Effector CD8-positive, alpha-beta T cell (primary cell): Measurements from ENCODE around the gene PTGDR2.

Source experiments
- DNase-seq: peaks from one replicate; lab custom pipeline; 2025; lab: John Stamatoyannopoulos, UW

PTGDR2 gene

GRCh38 chr11:60874421-60875365, 18.9 kb upstream of the PTGDR2 start:
- no peak for DNase-seq

DNA sequence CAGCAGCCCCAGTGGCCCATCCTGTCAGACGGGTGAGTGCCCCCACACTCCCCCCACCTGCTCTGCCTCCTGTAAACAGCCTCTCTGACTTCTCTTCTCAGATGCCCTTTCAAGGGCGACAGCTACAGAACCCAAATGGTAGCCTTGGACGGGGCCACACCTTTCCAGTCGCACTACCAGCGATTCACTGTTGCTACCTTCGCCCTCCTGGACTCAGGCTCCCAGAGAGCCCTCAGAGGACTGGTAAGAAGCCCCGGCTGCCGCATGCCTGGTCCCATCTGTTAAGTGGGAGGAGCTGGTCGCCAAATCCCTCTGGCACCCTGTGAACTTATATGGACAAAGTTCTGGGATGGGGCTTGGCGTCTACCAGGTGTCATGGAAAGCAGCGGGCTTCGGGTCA, 17.8 kb upstream of the PTGDR2 start:
- no peak for DNase-seq

DNA sequence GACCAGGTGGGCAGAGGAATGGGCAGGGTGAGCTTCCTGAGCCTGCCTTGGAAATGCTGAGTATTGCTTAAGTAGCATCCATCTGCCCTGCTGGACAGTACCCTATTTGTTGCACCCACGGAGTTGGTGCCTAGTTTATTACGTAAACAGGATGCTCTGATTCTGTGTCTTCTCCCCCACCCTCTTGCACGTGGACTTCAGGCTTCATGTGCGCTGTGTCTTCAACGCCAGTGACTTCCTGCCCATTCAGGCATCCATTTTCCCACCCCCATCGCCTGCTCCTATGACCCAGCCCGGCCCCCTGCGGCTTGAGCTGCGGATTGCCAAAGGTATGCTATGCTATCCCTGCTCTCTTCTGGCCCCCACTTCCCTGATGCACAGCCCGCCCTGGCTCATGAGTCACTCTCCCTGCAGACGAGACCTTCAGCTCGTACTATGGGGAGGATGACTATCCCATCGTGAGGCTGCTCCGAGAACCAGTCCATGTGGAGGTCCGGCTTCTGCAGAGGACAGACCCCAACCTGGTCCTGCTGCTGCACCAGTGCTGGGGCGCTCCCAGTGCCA, 17.3 kb upstream of the PTGDR2 start:
- no peak for DNase-seq

GRCh38 chr11:60872124-60872960, 16.6 kb upstream of the PTGDR2 start:
- DNase-seq: no peak

DNA sequence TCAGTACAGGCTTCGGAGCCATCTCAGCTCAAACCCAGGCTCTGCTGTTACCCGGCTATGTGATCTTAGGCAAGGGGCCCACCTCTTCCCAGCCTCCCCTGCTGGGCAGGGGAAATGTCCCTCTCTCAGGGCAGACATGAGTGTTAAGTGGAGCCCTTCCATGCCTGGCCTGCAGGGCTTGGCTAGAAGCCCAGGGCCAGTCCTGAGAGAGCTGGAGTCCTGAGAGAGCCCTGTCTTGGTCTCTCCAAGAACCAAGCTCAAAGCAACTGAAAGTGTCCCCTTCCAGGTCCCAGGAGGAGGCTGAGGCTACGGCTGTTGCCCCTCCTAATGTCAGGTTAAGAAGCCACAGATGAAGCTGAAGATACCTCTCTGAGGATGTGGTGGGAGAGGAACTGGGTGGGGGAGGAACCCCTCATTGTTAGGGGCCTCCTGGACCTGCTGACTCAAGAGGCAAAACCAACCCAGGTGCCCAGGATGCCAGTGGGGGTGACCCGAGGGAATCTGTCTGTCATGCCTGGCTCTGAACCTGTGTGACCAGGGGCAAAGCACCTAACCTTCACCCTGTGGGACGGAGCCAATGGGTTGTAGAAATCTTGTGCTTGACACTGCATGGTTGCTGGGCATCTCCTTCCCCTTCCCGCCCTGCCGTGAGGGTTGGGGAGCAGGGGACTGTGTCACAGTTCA, 15.8 kb upstream of the PTGDR2 start:
- no peak for DNase-seq

GRCh38 chr11:60870733-60871377, 15.1 kb upstream of the PTGDR2 start:
- DNase-seq: no peak

DNA sequence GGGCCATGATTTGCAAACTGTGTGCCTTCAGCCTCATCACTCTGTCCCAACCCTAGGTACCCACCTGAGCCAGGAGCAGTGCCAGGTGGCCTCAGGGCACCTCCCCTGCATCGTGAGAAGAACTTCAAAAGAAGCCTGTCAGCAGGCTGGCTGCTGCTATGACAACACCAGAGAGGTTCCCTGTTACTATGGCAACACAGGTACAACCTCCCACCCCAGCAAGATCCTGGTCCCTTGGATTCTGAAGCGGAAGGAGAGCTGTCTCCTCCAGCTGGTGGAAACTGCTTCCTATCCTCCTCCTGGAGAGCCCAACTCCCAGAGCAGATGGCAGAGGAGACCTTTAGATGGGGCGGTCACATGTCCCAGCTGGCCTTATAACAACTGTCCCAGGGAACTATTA, 14.5 kb upstream of the PTGDR2 start:
- no peak for DNase-seq

GRCh38 chr11:60869451-60869825, 13.7 kb upstream of the PTGDR2 start:
- no peak for DNase-seq

DNA sequence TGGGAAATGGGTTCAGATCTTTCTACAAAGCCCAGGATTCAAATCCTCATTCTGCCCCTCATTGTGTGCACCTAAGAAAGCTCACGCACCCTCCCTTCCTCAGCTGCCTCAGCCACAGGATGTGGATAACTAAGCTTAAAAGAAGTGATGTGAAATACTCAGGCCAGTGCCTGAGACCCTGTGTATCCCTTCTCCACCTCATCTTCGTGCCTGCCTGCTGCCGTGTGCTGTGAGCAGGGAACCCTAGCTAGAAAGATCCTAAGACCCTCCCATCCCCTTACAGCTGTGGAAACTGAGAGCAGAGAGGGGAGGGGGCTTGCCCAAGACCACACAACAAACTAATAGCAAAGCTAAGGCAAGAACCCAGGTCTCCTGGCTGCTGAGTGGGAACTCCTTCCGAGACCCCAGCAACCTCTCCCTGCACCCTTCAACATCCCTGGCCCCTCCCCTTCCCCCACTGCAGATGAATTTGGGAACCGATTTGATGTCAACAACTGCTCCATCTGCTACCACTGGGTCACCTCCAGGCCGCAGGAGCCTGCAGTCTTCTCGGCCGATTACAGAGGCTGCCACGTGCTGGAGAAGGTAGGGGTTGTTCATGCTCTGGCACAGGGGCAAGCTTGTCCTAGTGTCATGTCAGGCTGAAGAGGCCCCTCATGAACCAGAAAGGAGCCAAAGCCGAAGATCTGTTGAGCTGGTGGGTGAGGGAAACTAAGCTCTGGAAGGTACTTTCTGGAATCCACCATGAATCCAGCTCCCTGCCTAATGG, 13.1 kb upstream of the PTGDR2 start:
- no peak for DNase-seq

- DNase-seq: no peak
Measured at GRCh38 chr11:60867871-60868681, 12.3 kb upstream of the PTGDR2 start.

GRCh38 chr11:60866911-60867870, 11.4 kb upstream of the PTGDR2 start, which contains the start of gene ZP1:
Gene ZP1, plus strand, starts transcription at chr11:60867542. Its CDS starts 20 bp downstream, at chr11:60867562.
- DNase-seq: no peak

GRCh38 chr11:60864856-60865513, 9.2 kb upstream of the PTGDR2 start:
- DNase-seq: no peak

DNA sequence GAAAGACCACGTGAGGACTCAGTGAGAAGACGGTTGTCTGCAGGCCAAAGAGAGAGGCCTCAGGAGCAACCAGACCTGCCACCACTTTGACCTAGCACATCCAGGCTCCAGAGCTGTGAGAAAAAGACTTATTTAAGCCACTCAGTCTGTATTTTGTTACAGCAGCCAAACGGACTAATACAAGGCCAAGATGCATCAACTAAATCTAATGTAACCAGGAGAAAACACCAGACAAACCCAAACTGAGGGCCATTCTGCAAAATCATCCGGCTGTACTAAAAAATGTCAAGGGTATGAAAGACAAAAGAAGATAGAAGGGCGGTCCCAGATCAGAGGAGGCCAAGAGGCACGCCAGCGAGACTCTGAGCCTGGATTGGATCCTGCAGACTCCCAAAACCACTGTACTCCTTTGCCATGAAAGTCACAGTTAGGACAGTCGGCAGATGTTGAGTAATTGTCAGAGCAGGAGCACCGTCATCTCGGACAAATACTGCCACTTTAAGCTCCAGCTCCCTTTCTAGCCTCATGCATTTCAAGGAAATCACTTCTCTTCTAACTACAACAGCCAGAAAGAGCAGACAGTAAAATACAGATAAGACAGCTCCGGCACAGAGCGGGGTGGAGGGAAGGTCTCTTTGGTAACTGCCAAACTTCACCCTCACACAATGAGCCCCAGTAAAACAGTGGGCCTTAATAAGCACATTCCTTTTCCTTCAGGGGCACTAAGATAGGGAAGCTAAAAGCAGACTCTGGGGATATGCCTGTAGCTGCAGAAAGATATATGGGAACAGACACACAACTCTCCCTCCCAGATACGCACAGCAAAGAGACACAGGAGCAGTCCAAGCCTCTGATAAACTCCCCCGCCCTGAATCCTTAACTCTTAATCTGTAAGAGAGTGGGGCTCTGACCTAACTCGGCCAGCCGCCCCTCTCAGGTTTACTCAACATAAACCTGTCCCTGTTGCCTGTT, 8.1 kb upstream of the PTGDR2 start:
- DNase-seq: no peak

DNA sequence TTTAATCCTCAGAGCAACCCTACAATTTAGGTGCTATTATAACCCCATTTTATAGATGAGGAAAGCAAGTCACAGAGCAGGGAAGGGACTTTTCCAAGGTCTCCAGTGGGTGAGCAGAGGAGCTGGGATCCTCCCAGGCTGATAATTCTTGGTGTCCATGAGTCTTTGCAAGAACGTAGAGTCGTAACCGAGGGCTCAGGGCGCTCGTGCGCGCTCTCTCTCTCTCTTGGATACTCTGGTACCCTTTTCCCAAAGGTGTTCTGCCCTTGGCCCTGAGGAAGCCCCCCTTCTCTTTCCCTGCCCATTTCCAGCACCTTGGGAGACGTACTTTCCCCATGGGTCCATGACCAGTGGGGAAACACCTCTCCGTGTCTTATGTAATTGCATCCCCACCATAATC, 6.4 kb upstream of the PTGDR2 start:
- no peak for DNase-seq

DNA sequence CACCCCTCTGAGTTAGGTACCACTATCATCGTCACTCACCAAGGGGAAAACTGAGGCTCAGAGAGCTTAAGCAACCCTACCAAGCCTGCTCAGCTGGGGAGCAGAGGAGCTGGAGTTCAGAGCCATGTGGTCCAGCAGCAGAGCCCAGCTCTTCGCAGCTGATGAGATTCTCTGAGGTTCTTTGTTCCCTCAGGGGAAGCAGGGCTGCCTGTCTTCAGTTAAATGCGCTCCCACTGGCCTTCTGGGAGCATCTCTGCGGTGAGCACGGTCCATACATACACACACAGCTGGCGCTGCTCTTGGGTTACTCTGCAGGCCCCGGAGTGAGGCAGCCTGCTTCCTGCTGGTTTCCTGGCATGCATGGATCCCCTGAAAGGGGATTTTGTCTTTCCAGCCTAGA, 5.2 kb upstream of the PTGDR2 start:
- DNase-seq: no peak

- DNase-seq: no peak
Measured at GRCh38 chr11:60859616-60860250, 4.0 kb upstream of the PTGDR2 start.
